GM19372 (cell line): ENCODE results near the gene RHOG.

Experiments used
- ATAC-seq: cut with Tn5 transposase; IDR thresholded peaks from one replicate; pipeline ENCODE4 v1.9.1; 2021; ENCODE audit warnings: mild to moderate bottlenecking, low read depth, moderate library complexity; ENCODE audit not compliant: unreplicated experiment

The RHOG gene

GRCh38 chr11:3860375-3860774 lies 19.6 kb upstream of the RHOG start:
- no peak for ATAC-seq

GRCh38 chr11:3859373-3859881 lies 18.7 kb upstream of the RHOG start:
- ATAC-seq = peak; percentile 29

GRCh38 chr11:3857628-3858027 lies 16.9 kb upstream of the RHOG start:
- no peak for ATAC-seq

GRCh38 chr11:3856856-3857553 lies 16.2 kb upstream of the RHOG start:
- no peak for ATAC-seq

- peak; percentile 20 for ATAC-seq
Observed at GRCh38 chr11:3855808-3856491, 15.2 kb upstream of the RHOG start.

- peak; percentile 58 for ATAC-seq
Observed at GRCh38 chr11:3854977-3855807, 14.4 kb upstream of the RHOG start, which contains the start of gene STIM1. TSS of gene STIM1 (plus strand) at chr11:3855664. CDS start at chr11:3856271, 607 bp downstream.

- no peak for ATAC-seq
Observed at GRCh38 chr11:3854660-3854976, 13.9 kb upstream of the RHOG start.

- ATAC-seq = peak; percentile 19
Observed at GRCh38 chr11:3853899-3854659, 13.3 kb upstream of the RHOG start.

GRCh38 chr11:3853545-3853842 lies 12.7 kb upstream of the RHOG start:
- no peak for ATAC-seq

- ATAC-seq = no peak
Observed at GRCh38 chr11:3849297-3849874, 8.6 kb upstream of the RHOG start.

- no peak for ATAC-seq
Observed at GRCh38 chr11:3845670-3846069, 4.9 kb upstream of the RHOG start.

- ATAC-seq = no peak
Observed at GRCh38 chr11:3845246-3845645, 4.5 kb upstream of the RHOG start.

- no peak for ATAC-seq
Observed at GRCh38 chr11:3843326-3843725, 2.6 kb upstream of the RHOG start.

GRCh38 chr11:3841426-3842350 lies 929 bp upstream of the RHOG start:
- peak; percentile 49 for ATAC-seq

GRCh38 chr11:3840004-3840869 lies 522 bp downstream of the RHOG start:
- peak; percentile 1 for ATAC-seq

GRCh38 chr11:3838504-3838903 lies 2.3 kb downstream of the RHOG start:
- no peak for ATAC-seq

- no peak for ATAC-seq
Observed at GRCh38 chr11:3837793-3838192, 3.0 kb downstream of the RHOG start.

GRCh38 chr11:3836903-3837302 lies 3.9 kb downstream of the RHOG start:
- no peak for ATAC-seq
